ENCODE measurements around the gene LMOD2.

LMOD2 gene

GRCh38 chr7:123637878-123638277 is 17.8 kb upstream of the LMOD2 start:
- no peak overlapping the region for H3K4me3 ChIP-seq (replicated peaks in 1 of 2; ENCODE audit: low read depth in 2 of 2, low read length in 2 of 2)
- DNase-seq (ENCODE audit: low read depth in 2 of 2) = no peak
- no peak for TF ChIP-seq CTCF (IDR thresholded peaks at IDR 0.05; ENCODE audit: low read depth, low read length)

GRCh38 chr7:123639631-123640030 is 16.0 kb upstream of the LMOD2 start:
- no peak for DNase-seq (ENCODE audit: low read depth in 2 of 2)
- no peak overlapping the region for H3K4me3 ChIP-seq (replicated peaks in 1 of 2; ENCODE audit: low read depth in 2 of 2, low read length in 2 of 2)
- no peak for TF ChIP-seq CTCF (IDR thresholded peaks at IDR 0.05; ENCODE audit: low read depth, low read length)

GRCh38 chr7:123640583-123640982 is 15.1 kb upstream of the LMOD2 start:
- no peak for DNase-seq (ENCODE audit: low read depth in 2 of 2)
- no peak for TF ChIP-seq CTCF (IDR thresholded peaks at IDR 0.05; ENCODE audit: low read depth, low read length)
- H3K4me3 ChIP-seq (replicated peaks in 1 of 2; ENCODE audit: low read depth in 2 of 2, low read length in 2 of 2) = no peak overlapping the region

- DNase-seq (ENCODE audit: low read depth in 2 of 2) = no peak
- H3K4me3 ChIP-seq (replicated peaks in 1 of 2; ENCODE audit: low read depth in 2 of 2, low read length in 2 of 2) = no peak overlapping the region
Observed at GRCh38 chr7:123641901-123642300, 13.8 kb upstream of the LMOD2 start.

GRCh38 chr7:123643495-123644441 is 11.9 kb upstream of the LMOD2 start:
- TF ChIP-seq CTCF (IDR thresholded peaks at IDR 0.05; ENCODE audit: low read depth, low read length) = no peak
- peak overlapping the region in 1 of 2 donors; percentile 13 for H3K4me3 ChIP-seq (replicated peaks in 1 of 2; ENCODE audit: low read depth in 2 of 2, low read length in 2 of 2)
- DNase-seq (ENCODE audit: low read depth in 2 of 2) = peak; percentile 79 to 80

More at GRCh38 chr7:123641901-123642300, 13.8 kb upstream of the LMOD2 start:
- TF ChIP-seq CTCF (IDR thresholded peaks at IDR 0.05; ENCODE audit: low read depth, low read length) = no peak

- H3K4me3 ChIP-seq (replicated peaks in 1 of 2; ENCODE audit: low read depth in 2 of 2, low read length in 2 of 2) = no peak overlapping the region
- TF ChIP-seq CTCF (IDR thresholded peaks at IDR 0.05; ENCODE audit: low read depth, low read length) = no peak
- DNase-seq (ENCODE audit: low read depth in 2 of 2) = peak in 1 of 2 donors; percentile 33
Observed at GRCh38 chr7:123645516-123645915, 10.2 kb upstream of the LMOD2 start.
